HepG2 (cell line): Measurements from ENCODE around the gene CTIF. TPM values are rescaled to one million over a fixed set of nuclear protein-coding genes. Genes with fewer than 3 reads are reported as not detected.

Experiments
- ATRX ChIP-seq: sonication (generic); formaldehyde crosslinking; IDR thresholded peaks from 2 replicates; pipeline ENCODE4 v1.4.0; 2020; ENCODE audit warnings: missing genetic modification reagents, borderline replicate concordance
- BHLHE40 ChIP-seq: IDR thresholded peaks from 2 replicates; pipeline ENCODE4 v1.6.1; 2011; ENCODE audit warnings: low read length, improper control_type of control experiment
- ETS1 ChIP-seq: sonication (generic); formaldehyde crosslinking; IDR thresholded peaks from 2 replicates; pipeline ENCODE4 v1.4.0; 2020; ENCODE audit warnings: missing genetic modification reagents
- FLYWCH1 ChIP-seq: sonication (generic); formaldehyde crosslinking; IDR thresholded peaks from 2 replicates; pipeline ENCODE4 v1.8.1; 2023; ENCODE audit warnings: mild to moderate bottlenecking, missing genetic modification reagents
- FOXK1 ChIP-seq: sonication (generic); formaldehyde crosslinking; IDR thresholded peaks from 2 replicates; pipeline ENCODE4 v1.4.0; 2020; ENCODE audit warnings: low read depth, missing genetic modification reagents, borderline replicate concordance
- GFI1 ChIP-seq: sonication (generic); formaldehyde crosslinking; IDR thresholded peaks from 2 replicates; pipeline ENCODE4 v1.5.0; 2020; ENCODE audit warnings: missing genetic modification reagents, mild to moderate bottlenecking, borderline replicate concordance
- GZF1 ChIP-seq: sonication (generic); formaldehyde crosslinking; IDR thresholded peaks from 2 replicates; pipeline ENCODE4 v1.5.1; 2020; ENCODE audit warnings: mild to moderate bottlenecking, missing genetic modification reagents
- HNF4A ChIP-seq: sonication (generic); formaldehyde crosslinking; IDR thresholded peaks from 2 replicates; pipeline ENCODE4 v1.4.0; 2020; ENCODE audit warnings: missing genetic modification reagents
- HNRNPK ChIP-seq: fragments of 200-400 bp; formaldehyde crosslinking; IDR thresholded peaks from 2 replicates; pipeline ENCODE4 v1.6.1; 2018; ENCODE audit warnings: low read length, low read depth, moderate library complexity, mild to moderate bottlenecking; ENCODE audit not compliant: poor library complexity, severe bottlenecking
- KAT8 ChIP-seq: IDR thresholded peaks from 2 replicates; pipeline ENCODE4 v1.6.1; 2016; ENCODE audit warnings: missing genetic modification reagents, missing compliant biosample characterization
- MEIS2 ChIP-seq: sonication (generic); formaldehyde crosslinking; IDR thresholded peaks from 2 replicates; pipeline ENCODE4 v1.9.0; 2021; ENCODE audit warnings: mild to moderate bottlenecking, missing genetic modification reagents
- MIER3 ChIP-seq: IDR thresholded peaks from 2 replicates; pipeline ENCODE4 v1.6.1; 2016; ENCODE audit warnings: missing compliant biosample characterization, borderline replicate concordance
- MIXL1 ChIP-seq: IDR thresholded peaks from 2 replicates; pipeline ENCODE4 v1.6.1; 2016
- NFE2L2 ChIP-seq: fragments of 150-350 bp; IDR thresholded peaks from 2 replicates; pipeline ENCODE4 v1.6.1; 2014; ENCODE audit warnings: low read length
- SP5 ChIP-seq: IDR thresholded peaks from 2 replicates; pipeline ENCODE4 v1.6.1; 2016; ENCODE audit warnings: low read depth, borderline replicate concordance
- THAP11 ChIP-seq: IDR thresholded peaks from 2 replicates; pipeline ENCODE4 v1.6.1; 2016; ENCODE audit warnings: missing biosample characterization, missing genetic modification reagents
- TOPORS ChIP-seq: sonication (generic); formaldehyde crosslinking; IDR thresholded peaks from 2 replicates; pipeline ENCODE4 v1.8.0; 2023; ENCODE audit warnings: mild to moderate bottlenecking, missing genetic modification reagents
- XRCC5 ChIP-seq: fragments of 200-400 bp; formaldehyde crosslinking; optimal IDR thresholded peaks from 2 replicates; pipeline ENCODE3; 2017; ENCODE audit warnings: mild to moderate bottlenecking, low read length
- ZBTB25 ChIP-seq: IDR thresholded peaks from 2 replicates; pipeline ENCODE4 v1.6.1; 2018; ENCODE audit warnings: missing genetic modification reagents
- ZFP36 ChIP-seq: fragments of 150-350 bp; IDR thresholded peaks from 2 replicates; pipeline ENCODE4 v1.6.1; 2018; ENCODE audit warnings: borderline replicate concordance, low read length, low read depth; ENCODE audit not compliant: partially characterized antibody
- ZNF264 ChIP-seq: sonication (generic); formaldehyde crosslinking; IDR thresholded peaks from 2 replicates; pipeline ENCODE4 v1.4.0; 2020; ENCODE audit warnings: missing genetic modification reagents
- ZNF382 ChIP-seq: sonication (generic); formaldehyde crosslinking; IDR thresholded peaks from 2 replicates; pipeline ENCODE4 v1.5.0; 2020; ENCODE audit warnings: missing genetic modification reagents, mild to moderate bottlenecking, borderline replicate concordance
- ZNF615 ChIP-seq: sonication (generic); formaldehyde crosslinking; IDR thresholded peaks from 2 replicates; pipeline ENCODE4 v1.5.0; 2020; ENCODE audit warnings: mild to moderate bottlenecking, missing genetic modification reagents, borderline replicate concordance
- ZNF629 ChIP-seq: sonication (generic); formaldehyde crosslinking; conservative IDR thresholded peaks from 2 replicates; pipeline ENCODE4 v1.5.0; 2020; ENCODE audit warnings: missing genetic modification reagents
- ZNF672 ChIP-seq: sonication (generic); formaldehyde crosslinking; IDR thresholded peaks from 2 replicates; pipeline ENCODE4 v1.8.1; 2022; ENCODE audit warnings: missing genetic modification reagents
- ZNF687 ChIP-seq: sonication (generic); formaldehyde crosslinking; IDR thresholded peaks from 2 replicates; pipeline ENCODE4 v1.5.1; 2020; ENCODE audit warnings: mild to moderate bottlenecking, missing genetic modification reagents, moderate library complexity
- ZNF839 ChIP-seq: sonication (generic); formaldehyde crosslinking; IDR thresholded peaks from 2 replicates; pipeline ENCODE4 v1.4.0; 2020; ENCODE audit warnings: missing genetic modification reagents, mild to moderate bottlenecking, borderline replicate concordance
- ZSCAN9 ChIP-seq: IDR thresholded peaks from 2 replicates; pipeline ENCODE4 v1.6.1; 2016; ENCODE audit warnings: borderline replicate concordance
- polyA plus RNA-seq, 8 experiments: library from polyadenylated mRNA; depleted of rRNA in 3 of 8; stranded (reverse) in 7 of 8; unstranded in 1 of 8; fragments of >200 nt; fragmentation: Illumina TruSeq in 4 of 8; extraction: Trizol in 4 of 8; gene quantifications; 2 replicates each; pipeline versions ENCODE4 v1.2.1 to v1.2.3, GENCODE V29; 2011 to 2016; ENCODE audit warnings: low read depth in 4 of 8, missing spikeins in 1 of 8, mixed read lengths in 1 of 8; ENCODE audit not compliant: insufficient read depth in 1 of 8
- total RNA-seq, 5 experiments: library from RNA; depleted of rRNA; stranded (reverse); fragments of >200 nt; fragmentation: Illumina TruSeq; extraction: Trizol; gene quantifications; 2 replicates each; pipeline ENCODE4 v1.2.3, GENCODE V29; 2016; ENCODE audit warnings: low read depth in 1 of 5

CTIF gene
- total and polyA plus RNA-seq, 2 of the 13 experiments (the other 11 are each of a cell fraction or from before 2014, with no cell fraction given), result 18.2 to 28.0 TPM

DNA sequence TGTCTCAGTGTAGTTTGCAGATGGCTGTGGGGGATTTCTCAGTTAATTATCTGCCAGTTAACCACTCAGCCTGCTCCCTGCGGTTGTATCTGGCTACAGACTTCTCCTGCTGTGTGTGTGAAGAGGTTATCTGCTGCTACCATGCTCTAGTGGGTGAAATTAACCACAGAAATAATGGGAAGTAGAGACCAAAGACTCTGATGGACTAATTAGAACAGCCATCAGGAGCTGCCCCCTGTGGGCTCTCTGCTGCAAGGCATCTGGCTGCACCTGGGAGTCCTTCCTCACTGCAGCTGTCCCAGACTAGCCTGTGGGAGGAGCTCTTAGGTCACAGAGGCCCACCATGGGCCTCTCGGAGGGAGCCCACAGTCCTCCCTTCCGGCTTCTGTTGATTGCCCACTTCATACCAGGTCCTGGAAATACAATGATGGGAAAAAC, 66.6 kb downstream of the CTIF start (continued):
- no peak for TF ChIP-seq ATRX (CRISPR knock-in tag)
- 0 out of 2 replicates have a peak, but pooled peaks have one; percentile 1 for TF ChIP-seq HNF4A (CRISPR knock-in tag)
- TF ChIP-seq ZNF687 (CRISPR knock-in tag), result peak; percentile 41; the same call in 1 of the 2 replicates
- TF ChIP-seq ZBTB25, result no peak
- TF ChIP-seq GFI1 (CRISPR knock-in tag), result no peak
- TF ChIP-seq FOXK1 (CRISPR knock-in tag), result no peak
- TF ChIP-seq ETS1 (CRISPR knock-in tag), result no peak
- TF ChIP-seq SP5 (CRISPR knock-in tag), result peak; percentile 37; the same call in 1 of the 2 replicates
- no peak for TF ChIP-seq BHLHE40
- no peak for TF ChIP-seq ZNF382 (CRISPR knock-in tag)
- TF ChIP-seq ZFP36, result no peak
- 0 out of 2 replicates have a peak, but pooled peaks have one; percentile 24 for TF ChIP-seq KAT8
- no peak for TF ChIP-seq ZNF264
- TF ChIP-seq XRCC5, result peak; percentile 50
- TF ChIP-seq MEIS2, result no peak
- no peak for TF ChIP-seq NFE2L2
- no peak for TF ChIP-seq TOPORS (CRISPR knock-in tag)
- TF ChIP-seq ZNF629, result no peak
- TF ChIP-seq ZNF615 (CRISPR knock-in tag), result no peak
- no peak for TF ChIP-seq ZSCAN9 (CRISPR knock-in tag)
- no peak for TF ChIP-seq HNRNPK
- TF ChIP-seq ZNF672, result no peak
- TF ChIP-seq MIER3, result no peak
- TF ChIP-seq GZF1 (CRISPR knock-in tag), result no peak
- 0 out of 2 replicates have a peak, but pooled peaks have one; percentile 49 for TF ChIP-seq THAP11
- peak; percentile 79 for TF ChIP-seq MIXL1 (CRISPR knock-in tag)
- TF ChIP-seq ZNF839 (CRISPR knock-in tag), result no peak
- TF ChIP-seq FLYWCH1 (CRISPR knock-in tag), result no peak
